Fibroblast of lung (primary cell): ENCODE data around the gene ACTRT2.

ENCODE experiments used
- EZH2 ChIP-seq: IDR thresholded peaks from 2 replicates; pipeline ENCODE4 v1.5.1; 2012; ENCODE audit warnings: low read length, control low read depth, mild to moderate bottlenecking; ENCODE audit errors: missing control alignments
- TF ChIP-seq, protein P1 (sequence below), 2 donors: IDR thresholded peaks in 1 of 2; conservative IDR thresholded peaks in 1 of 2; 1 replicate in 1 of 2; 2 replicates in 1 of 2; pipeline ENCODE4 v1.5.1; 2011 to 2012; ENCODE audit warnings: low read length in 2 of 2, control low read depth in 1 of 2, inconsistent platforms in 1 of 2, low read depth in 1 of 2, mild to moderate bottlenecking in 1 of 2

DNA sequence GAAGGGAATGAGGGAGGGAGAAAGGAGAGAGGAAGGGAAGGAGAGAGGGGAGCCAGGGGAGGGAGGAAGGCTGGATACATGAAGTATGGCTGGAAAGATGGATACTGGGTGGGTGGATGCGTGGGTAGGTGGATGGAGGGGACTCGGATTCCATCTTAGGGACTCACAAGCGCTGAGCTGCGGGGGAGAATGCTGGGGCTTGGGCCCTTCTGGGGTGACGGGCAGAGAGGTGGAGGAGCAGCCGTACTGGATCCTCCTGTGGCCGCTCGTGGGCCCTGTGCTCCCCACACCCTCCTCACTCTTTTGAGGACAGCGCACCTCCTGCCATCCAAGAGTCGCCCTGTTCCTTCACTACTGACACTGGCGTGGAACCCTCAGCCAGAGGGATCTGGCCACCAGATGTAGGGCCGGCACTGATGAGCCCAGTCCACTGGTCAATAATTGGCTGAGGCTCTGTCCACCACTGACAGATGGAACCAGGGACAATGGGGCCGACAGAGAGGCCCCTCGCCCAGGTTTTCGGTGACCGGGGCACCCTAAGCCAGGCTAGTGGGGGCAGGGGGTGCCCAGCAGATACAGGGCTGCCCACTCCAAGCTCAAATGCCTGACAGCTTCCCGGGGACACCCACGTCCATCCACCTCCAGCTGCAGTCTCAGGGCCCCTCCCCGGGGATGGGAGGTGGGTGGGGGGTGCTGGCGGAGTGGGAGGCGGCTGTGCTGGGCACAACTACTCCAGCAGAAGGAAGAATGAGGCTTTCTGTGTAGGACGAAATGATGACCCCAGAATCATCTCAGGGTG is 4.4 kb upstream of the ACTRT2 start:
- TF ChIP-seq, protein P1, sequence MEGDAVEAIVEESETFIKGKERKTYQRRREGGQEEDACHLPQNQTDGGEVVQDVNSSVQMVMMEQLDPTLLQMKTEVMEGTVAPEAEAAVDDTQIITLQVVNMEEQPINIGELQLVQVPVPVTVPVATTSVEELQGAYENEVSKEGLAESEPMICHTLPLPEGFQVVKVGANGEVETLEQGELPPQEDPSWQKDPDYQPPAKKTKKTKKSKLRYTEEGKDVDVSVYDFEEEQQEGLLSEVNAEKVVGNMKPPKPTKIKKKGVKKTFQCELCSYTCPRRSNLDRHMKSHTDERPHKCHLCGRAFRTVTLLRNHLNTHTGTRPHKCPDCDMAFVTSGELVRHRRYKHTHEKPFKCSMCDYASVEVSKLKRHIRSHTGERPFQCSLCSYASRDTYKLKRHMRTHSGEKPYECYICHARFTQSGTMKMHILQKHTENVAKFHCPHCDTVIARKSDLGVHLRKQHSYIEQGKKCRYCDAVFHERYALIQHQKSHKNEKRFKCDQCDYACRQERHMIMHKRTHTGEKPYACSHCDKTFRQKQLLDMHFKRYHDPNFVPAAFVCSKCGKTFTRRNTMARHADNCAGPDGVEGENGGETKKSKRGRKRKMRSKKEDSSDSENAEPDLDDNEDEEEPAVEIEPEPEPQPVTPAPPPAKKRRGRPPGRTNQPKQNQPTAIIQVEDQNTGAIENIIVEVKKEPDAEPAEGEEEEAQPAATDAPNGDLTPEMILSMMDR (conservative IDR thresholded peaks at IDR 0.05 in 1 of 2, IDR thresholded peaks at IDR 0.05 in 1 of 2; ENCODE audit: low read depth in 1 of 2, low read length in 2 of 2), result no peak
- TF ChIP-seq EZH2, result no peak
